PFSK-1 (cell line): ENCODE results near the gene RAD51B.

Source experiments
- FOXP2 ChIP-seq: optimal IDR thresholded peaks from 2 replicates; pipeline ENCODE3; 2011; ENCODE audit warnings: borderline replicate concordance, control low read depth, inconsistent platforms; ENCODE audit not compliant: insufficient read depth; ENCODE audit errors: extremely low read length, extremely low read depth
- POLR2AphosphoS5 ChIP-seq: IDR thresholded peaks from 2 replicates; pipeline ENCODE4 v1.6.1; 2012; ENCODE audit warnings: low read depth, mild to moderate bottlenecking, control low read depth, low read length, moderate library complexity
- SIN3A ChIP-seq: IDR thresholded peaks from 2 replicates; pipeline ENCODE4 v1.6.1; 2012; ENCODE audit warnings: mild to moderate bottlenecking, low read length, moderate library complexity, borderline replicate concordance; ENCODE audit not compliant: insufficient read depth
- TAF1 ChIP-seq: IDR thresholded peaks from 2 replicates; pipeline ENCODE4 v1.6.1; 2012; ENCODE audit warnings: low read length, control low read depth, borderline replicate concordance; ENCODE audit not compliant: insufficient read depth
- TF ChIP-seq, protein P1 (sequence below), 2 experiments: IDR thresholded peaks; 2 replicates each; pipeline versions ENCODE4 v1.6.1 to v1.8.0; 2011 to 2012; ENCODE audit warnings: low read depth in 2 of 2, low read length in 2 of 2, control low read depth in 1 of 2, inconsistent platforms in 1 of 2, mild to moderate bottlenecking in 1 of 2, moderate library complexity in 1 of 2; ENCODE audit not compliant: insufficient read depth in 1 of 2

DNA sequence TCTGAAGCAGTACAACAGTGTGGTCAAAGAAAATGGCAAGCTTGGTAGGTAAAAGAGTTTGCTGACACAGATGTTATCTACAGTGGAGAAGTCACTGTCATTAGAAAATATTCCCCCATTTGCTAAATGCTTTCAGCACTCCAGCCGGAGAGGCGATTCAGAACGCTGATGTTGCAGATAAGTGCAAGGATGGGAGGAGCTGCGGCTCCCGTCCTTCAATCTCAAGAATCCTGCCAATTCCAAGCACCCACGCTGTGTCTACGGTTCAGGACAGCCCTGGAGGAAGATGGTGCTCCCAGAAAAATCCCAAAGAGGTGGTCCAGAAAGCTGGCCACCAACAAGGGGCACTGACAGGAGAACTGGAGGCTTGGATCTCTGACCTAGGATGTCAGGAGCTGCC lies 894.2 kb downstream of the RAD51B start:
- TF ChIP-seq POLR2AphosphoS5 (no peak), SIN3A (no peak), TAF1 (no peak), FOXP2 (no peak)
- TF ChIP-seq, protein P1, sequence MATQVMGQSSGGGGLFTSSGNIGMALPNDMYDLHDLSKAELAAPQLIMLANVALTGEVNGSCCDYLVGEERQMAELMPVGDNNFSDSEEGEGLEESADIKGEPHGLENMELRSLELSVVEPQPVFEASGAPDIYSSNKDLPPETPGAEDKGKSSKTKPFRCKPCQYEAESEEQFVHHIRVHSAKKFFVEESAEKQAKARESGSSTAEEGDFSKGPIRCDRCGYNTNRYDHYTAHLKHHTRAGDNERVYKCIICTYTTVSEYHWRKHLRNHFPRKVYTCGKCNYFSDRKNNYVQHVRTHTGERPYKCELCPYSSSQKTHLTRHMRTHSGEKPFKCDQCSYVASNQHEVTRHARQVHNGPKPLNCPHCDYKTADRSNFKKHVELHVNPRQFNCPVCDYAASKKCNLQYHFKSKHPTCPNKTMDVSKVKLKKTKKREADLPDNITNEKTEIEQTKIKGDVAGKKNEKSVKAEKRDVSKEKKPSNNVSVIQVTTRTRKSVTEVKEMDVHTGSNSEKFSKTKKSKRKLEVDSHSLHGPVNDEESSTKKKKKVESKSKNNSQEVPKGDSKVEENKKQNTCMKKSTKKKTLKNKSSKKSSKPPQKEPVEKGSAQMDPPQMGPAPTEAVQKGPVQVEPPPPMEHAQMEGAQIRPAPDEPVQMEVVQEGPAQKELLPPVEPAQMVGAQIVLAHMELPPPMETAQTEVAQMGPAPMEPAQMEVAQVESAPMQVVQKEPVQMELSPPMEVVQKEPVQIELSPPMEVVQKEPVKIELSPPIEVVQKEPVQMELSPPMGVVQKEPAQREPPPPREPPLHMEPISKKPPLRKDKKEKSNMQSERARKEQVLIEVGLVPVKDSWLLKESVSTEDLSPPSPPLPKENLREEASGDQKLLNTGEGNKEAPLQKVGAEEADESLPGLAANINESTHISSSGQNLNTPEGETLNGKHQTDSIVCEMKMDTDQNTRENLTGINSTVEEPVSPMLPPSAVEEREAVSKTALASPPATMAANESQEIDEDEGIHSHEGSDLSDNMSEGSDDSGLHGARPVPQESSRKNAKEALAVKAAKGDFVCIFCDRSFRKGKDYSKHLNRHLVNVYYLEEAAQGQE (IDR thresholded peaks at IDR 0.05; ENCODE audit: insufficient read depth in 1 of 2, low read depth in 2 of 2, low read length in 2 of 2), result no peak
